Natural killer cell (primary cell): Measurements from ENCODE around the gene CCDC195. TPM values are rescaled to one million over a fixed set of nuclear protein-coding genes. Genes with fewer than 3 reads are reported as not detected.

Experiments
- ATAC-seq, 3 donors: fragments of 150-1000 bp in 2 of 3; fragments of 200-7000 bp in 1 of 3; cut with Tn5 transposase; 1 replicate in 1 of 3; 2 replicates in 2 of 3; pipeline ENCODE4 v1.10.0; 2021; ENCODE audit warnings: mild to moderate bottlenecking in 2 of 3, moderate library complexity in 2 of 3
- DNase-seq, 2 donors: peaks; one replicate each; pipeline versions ENCODE4 v3.0.0 to v3.0.0-alpha.2; 2013 to 2021; ENCODE audit warnings: mixed read lengths in 1 of 2
- H3K27ac ChIP-seq: one replicate; pipeline ENCODE4 v1.5.1; 2013; ENCODE audit warnings: mild to moderate bottlenecking, low read length
- H3K27me3 ChIP-seq: one replicate; pipeline ENCODE4 v1.6.1; 2013; ENCODE audit warnings: low read length; ENCODE audit not compliant: control insufficient read depth, insufficient read depth
- H3K36me3 ChIP-seq: one replicate; pipeline ENCODE4 v1.6.1; 2013; ENCODE audit warnings: low read length; ENCODE audit not compliant: control insufficient read depth, insufficient read depth
- H3K4me1 ChIP-seq: one replicate; pipeline ENCODE4 v1.6.1; 2013; ENCODE audit warnings: low read length; ENCODE audit not compliant: control insufficient read depth, insufficient read depth
- H3K4me3 ChIP-seq: one replicate; pipeline ENCODE4 v1.5.1; 2013; ENCODE audit warnings: low read length
- H3K9me3 ChIP-seq: one replicate; pipeline ENCODE4 v1.6.1; 2013; ENCODE audit warnings: low read length; ENCODE audit not compliant: control insufficient read depth, insufficient read depth
- H3K27ac Mint-ChIP-seq, 2 donors: one replicate each; pipeline ENCODE4 v1.8.0; 2022; ENCODE audit warnings: mild to moderate bottlenecking in 2 of 2, mixed read lengths in 2 of 2, moderate library complexity in 1 of 2
- H3K27me3 Mint-ChIP-seq, 2 donors: one replicate each; pipeline ENCODE4 v1.8.0; 2022; ENCODE audit warnings: low read depth in 2 of 2, mixed read lengths in 2 of 2
- H3K36me3 Mint-ChIP-seq: one replicate; pipeline ENCODE4 v1.8.0; 2022; ENCODE audit warnings: mixed read lengths
- H3K4me1 Mint-ChIP-seq, 2 donors: one replicate each; pipeline ENCODE4 v1.8.0; 2022; ENCODE audit warnings: mixed read lengths in 2 of 2
- H3K4me3 Mint-ChIP-seq: one replicate; pipeline ENCODE4 v1.8.0; 2022; ENCODE audit warnings: mild to moderate bottlenecking, moderate library complexity, mixed read lengths
- H3K9me3 Mint-ChIP-seq, 2 donors: one replicate each; pipeline ENCODE4 v1.8.0; 2022; ENCODE audit warnings: mixed read lengths in 2 of 2
- CTCF ChIP-seq: fragments of 200-600 bp; IDR thresholded peaks from one replicate; pipeline ENCODE4 v1.8.0; 2022; ENCODE audit warnings: antibody characterized with exemption
- WGBS: methylation state at CpG from one replicate; pipeline ENCODE4 v1.1.7; 2013; ENCODE audit warnings: missing lambda C conversion rate; ENCODE audit not compliant: insufficient coverage; 5-methylcytosine and 5-hydroxymethylcytosine counted together
- intact Hi-C: fragments of 100-400 bp; cut with micrococcal nuclease; formaldehyde crosslinking; loops from one replicate; pipeline ENCODE4 v1.14.2; 2022
- total RNA-seq, 4 donors: library from RNA; stranded (reverse); fragments of 120-200 nt in 1 of 4; gene quantifications; one replicate each; pipeline versions ENCODE4 v1.2.3 to v1.2.4, GENCODE V29; 2013 to 2022

Gene CCDC195
- total RNA-seq, 3 donors from 2014 or later (not counting 1 experiment from before 2014, with no cell fraction given), result not detected

DNA sequence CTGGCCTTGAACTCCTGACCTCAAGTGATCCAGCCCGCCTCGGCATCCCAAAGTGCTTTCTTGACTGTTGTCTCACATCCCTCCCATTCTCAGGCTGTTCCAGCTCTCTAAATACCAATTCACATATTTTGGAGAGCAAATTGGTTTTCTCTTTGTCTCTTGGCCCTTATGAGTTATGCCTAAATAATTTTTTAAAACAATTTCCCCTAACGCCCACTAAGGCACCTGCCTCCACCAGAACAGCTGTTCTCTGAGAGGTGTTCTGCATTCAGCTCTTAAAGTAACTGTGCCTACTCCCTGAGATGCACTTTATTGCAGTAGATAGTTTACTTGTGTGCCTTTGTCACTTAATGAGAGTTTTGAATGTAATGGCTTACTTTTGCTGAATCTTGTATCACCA lies 6.9 kb downstream of the CCDC195 start:
- no peak for TF ChIP-seq CTCF
- Histone ChIP-seq H3K4me1 (no peaks in the 10 kb centered on the region), H3K9me3 (no peaks in the 10 kb centered on the region), H3K27ac (no peak overlapping the region), H3K27me3 (no peaks in the 10 kb centered on the region), H3K4me3 (no peak overlapping the region), H3K36me3 (no peaks in the 10 kb centered on the region)
- no peak for ATAC-seq
- H3K36me3 Mint-ChIP-seq, result no peaks in the 10 kb centered on the region
- intact Hi-C loops, result no loop called here
- WGBS, result 85% methylated on average over 3 of the region's 3 CpGs
- no peaks in the 10 kb centered on the region for H3K9me3 Mint-ChIP-seq
- H3K27me3 Mint-ChIP-seq, result peaks cover 24 to 29% of the 10 kb centered on the region in 2 donors
- H3K4me1 Mint-ChIP-seq, result no peaks in the 10 kb centered on the region
- DNase-seq, result no peak
- no peak overlapping the region for H3K4me3 Mint-ChIP-seq
- H3K27ac Mint-ChIP-seq, result no peak overlapping the region

DNA sequence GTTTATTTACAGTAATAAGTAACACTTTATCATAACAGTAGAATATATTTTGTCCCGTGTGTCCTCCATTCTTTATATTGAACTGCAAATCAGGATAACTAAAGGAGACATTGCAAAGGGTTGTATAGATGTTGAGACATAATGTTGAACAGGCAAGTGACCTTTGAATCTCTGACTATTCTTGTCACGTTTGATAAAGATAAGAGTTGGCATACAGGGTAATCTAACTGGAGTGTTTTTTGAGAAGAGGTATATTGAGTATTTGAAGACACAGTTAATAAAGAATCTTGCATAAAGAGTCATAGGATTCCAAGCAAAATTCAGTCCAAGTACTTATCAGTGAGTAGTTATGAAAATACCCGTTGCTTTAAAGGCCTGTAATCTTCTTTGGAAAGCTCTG lies 21.7 kb downstream of the CCDC195 start:
- no peaks in the 10 kb centered on the region for H3K4me1 Mint-ChIP-seq

GRCh38 chr2:224691563-224691962 lies 24.6 kb downstream of the CCDC195 start:
- TF ChIP-seq CTCF, result no peak
- no peaks in the 10 kb centered on the region for H3K9me3 Mint-ChIP-seq

More for the DNA sequence above, 21.7 kb downstream of the CCDC195 start:
- H3K36me3 ChIP-seq, result no peaks in the 10 kb centered on the region
- Mint-ChIP-seq H3K36me3 (no peaks in the 10 kb centered on the region), H3K27ac (no peak overlapping the region), H3K27me3 (peaks cover 9 to 27% of the 10 kb centered on the region in 2 donors), H3K9me3 (no peaks in the 10 kb centered on the region), H3K4me3 (no peak overlapping the region)
- TF ChIP-seq CTCF, result no peak
- no peaks in the 10 kb centered on the region for H3K27me3 ChIP-seq
- no peak for ATAC-seq
- intact Hi-C loops, result no loop called here
- WGBS, result 82% methylated on average over 2 of the region's 3 CpGs
- DNase-seq, result no peak
- no peak overlapping the region for H3K27ac ChIP-seq
- no peak overlapping the region for H3K4me3 ChIP-seq
- no peaks in the 10 kb centered on the region for H3K9me3 ChIP-seq
- no peaks in the 10 kb centered on the region for H3K4me1 ChIP-seq

DNA sequence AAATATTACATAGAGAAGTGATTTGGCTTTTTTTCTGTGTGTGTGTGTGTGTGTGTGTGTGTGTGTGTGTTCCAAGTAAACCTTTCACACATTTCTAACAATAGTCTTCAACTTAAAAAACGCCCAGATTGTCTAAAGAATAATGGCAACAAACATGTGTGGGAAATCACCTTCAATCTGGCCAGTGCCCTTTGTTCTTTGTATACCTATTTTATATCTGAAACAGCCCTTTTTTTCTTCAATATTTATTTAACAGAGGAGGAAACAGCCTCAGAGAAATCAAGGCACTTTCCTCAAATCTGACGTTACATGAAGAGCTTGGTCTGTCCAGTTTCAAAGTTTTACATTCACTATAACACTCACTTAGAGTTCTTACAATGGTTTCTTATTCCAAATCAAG lies 25.3 kb downstream of the CCDC195 start:
- H3K27ac Mint-ChIP-seq, result no peak overlapping the region
- Histone ChIP-seq H3K27ac (no peak overlapping the region), H3K4me3 (no peak overlapping the region), H3K36me3 (no peaks in the 10 kb centered on the region), H3K27me3 (no peaks in the 10 kb centered on the region), H3K4me1 (no peaks in the 10 kb centered on the region), H3K9me3 (no peaks in the 10 kb centered on the region)
- ATAC-seq (no peak), DNase-seq (no peak)
- H3K36me3 Mint-ChIP-seq, result no peaks in the 10 kb centered on the region
- 76% methylated on average over 2 of the region's 2 CpGs for WGBS
- no peak for TF ChIP-seq CTCF
- no peaks in the 10 kb centered on the region for H3K4me1 Mint-ChIP-seq
- H3K4me3 Mint-ChIP-seq, result no peak overlapping the region
- peaks cover 4 to 6% of the 10 kb centered on the region in 2 donors for H3K27me3 Mint-ChIP-seq
- intact Hi-C loops, result no loop called here
- no peaks in the 10 kb centered on the region for H3K9me3 Mint-ChIP-seq

More at GRCh38 chr2:224691563-224691962, 24.6 kb downstream of the CCDC195 start:
- no peak overlapping the region for H3K27ac Mint-ChIP-seq
- H3K4me3 Mint-ChIP-seq, result no peak overlapping the region
- H3K9me3 ChIP-seq, result no peaks in the 10 kb centered on the region
- H3K4me1 ChIP-seq, result no peaks in the 10 kb centered on the region
- H3K27me3 Mint-ChIP-seq, result peaks cover 7 to 11% of the 10 kb centered on the region in 2 donors
- intact Hi-C loops, result no loop called here
- DNase-seq (no peak), ATAC-seq (no peak)
- no peak overlapping the region for H3K27ac ChIP-seq
- no peaks in the 10 kb centered on the region for H3K4me1 Mint-ChIP-seq
- no peaks in the 10 kb centered on the region for H3K36me3 Mint-ChIP-seq
- no peaks in the 10 kb centered on the region for H3K36me3 ChIP-seq
- no CpG with 5 or more reads among the region's 2 CpGs for WGBS
- no peak overlapping the region for H3K4me3 ChIP-seq
- H3K27me3 ChIP-seq, result no peaks in the 10 kb centered on the region
